GM18505 (cell line): Measurements from ENCODE around the gene RPS6KA1.

Experiments used
- ATAC-seq: cut with Tn5 transposase; IDR thresholded peaks from one replicate; pipeline ENCODE4 v1.9.1; 2021; ENCODE audit not compliant: unreplicated experiment
- POLR2A ChIP-seq: IDR thresholded peaks from 4 replicates; pipeline ENCODE4 v1.6.1; 2011; ENCODE audit warnings: borderline replicate concordance; ENCODE audit not compliant: insufficient read depth, insufficient read length; ENCODE audit errors: extremely low read depth

RPS6KA1 gene

DNA sequence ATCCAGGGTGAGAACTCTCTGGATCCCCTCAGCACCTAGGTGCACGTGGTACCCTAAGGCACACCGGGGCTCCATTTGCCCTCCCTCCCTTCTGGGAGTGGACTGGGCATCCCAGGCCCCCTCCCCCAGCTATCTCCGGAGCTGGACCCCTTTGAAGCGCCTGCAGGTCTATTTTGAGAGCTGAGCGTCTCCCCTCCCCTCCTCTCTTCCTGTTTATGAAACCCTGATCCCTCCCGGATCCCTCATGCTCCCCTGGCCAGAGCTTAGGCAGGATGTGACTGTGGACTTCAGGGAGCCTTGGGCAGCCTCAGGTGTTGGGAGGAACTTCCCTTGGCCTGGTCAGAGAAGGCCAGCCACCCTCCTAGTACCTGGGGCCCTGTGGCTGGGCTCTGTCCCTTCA is 10.2 kb downstream of the RPS6KA1 start:
- ATAC-seq, result no peak
- TF ChIP-seq POLR2A, result no peak

DNA sequence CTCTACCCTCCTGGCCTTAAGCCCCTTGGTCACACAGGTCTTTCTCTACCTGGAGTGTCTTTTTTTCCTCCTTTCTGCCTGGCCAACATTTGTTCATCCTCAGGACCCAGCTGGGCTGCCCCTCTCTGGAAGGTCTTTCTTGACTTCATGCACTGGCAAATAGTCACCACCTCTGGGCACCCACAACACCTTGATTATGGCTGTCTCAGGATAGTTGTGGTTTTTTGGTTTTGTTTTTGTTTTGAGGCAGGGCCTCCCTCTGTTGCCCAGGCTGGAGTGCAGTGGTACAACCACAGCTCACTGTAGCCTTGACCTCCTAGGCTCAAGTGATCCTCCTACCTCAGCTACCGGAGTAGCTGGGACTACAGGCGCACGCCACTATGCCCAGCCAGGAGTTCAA is 10.8 kb downstream of the RPS6KA1 start:
- no peak for TF ChIP-seq POLR2A
- no peak for ATAC-seq

GRCh38 chr1:26541431-26541815 is 11.9 kb downstream of the RPS6KA1 start:
- no peak for TF ChIP-seq POLR2A
- ATAC-seq, result no peak

GRCh38 chr1:26541816-26542711 is 12.5 kb downstream of the RPS6KA1 start:
- peak; percentile 53 for ATAC-seq
- TF ChIP-seq POLR2A, result peak; percentile 66

DNA sequence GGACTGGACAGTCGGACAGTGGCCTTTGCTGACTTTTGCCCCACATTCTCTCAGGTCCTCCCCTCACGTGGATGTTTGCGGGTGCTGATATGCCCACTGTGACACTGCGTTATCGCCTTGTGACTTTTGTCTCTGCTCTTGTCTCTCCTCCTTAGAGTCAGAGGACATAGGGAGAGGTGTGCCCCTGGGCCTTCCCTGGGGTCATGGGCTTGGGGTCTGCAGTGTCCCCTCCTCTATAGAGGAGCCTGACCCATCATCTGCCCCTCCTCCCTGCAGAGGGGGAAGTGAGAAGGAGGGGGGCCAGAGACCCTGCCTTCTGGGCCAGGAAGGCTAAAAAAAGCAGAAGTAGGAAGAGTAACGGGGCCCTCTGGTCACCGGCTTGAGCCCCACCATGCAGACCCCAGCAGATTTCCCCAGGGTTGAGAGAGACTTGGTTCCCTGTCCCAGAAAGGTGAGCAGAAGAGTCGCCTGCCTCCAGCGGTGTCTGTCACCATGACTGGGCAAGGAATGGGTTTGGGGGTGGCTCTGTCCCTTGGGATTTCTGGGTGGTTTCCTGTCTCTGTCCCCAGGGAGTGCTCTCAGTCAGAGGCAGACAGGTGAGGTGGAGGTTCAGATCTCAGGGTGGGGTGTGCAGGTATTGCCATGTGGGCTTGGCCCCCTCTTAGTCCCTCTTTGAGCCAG is 13.3 kb downstream of the RPS6KA1 start:
- no peak for ATAC-seq
- no peak for TF ChIP-seq POLR2A

GRCh38 chr1:26543462-26543861 is 13.9 kb downstream of the RPS6KA1 start:
- no peak for ATAC-seq
- no peak for TF ChIP-seq POLR2A

- TF ChIP-seq POLR2A, result no peak
- no peak for ATAC-seq
Observed at GRCh38 chr1:26544126-26544525, 14.6 kb downstream of the RPS6KA1 start.

GRCh38 chr1:26545969-26546323 is 16.4 kb downstream of the RPS6KA1 start:
- no peak for ATAC-seq
- no peak for TF ChIP-seq POLR2A

- no peak for TF ChIP-seq POLR2A
- no peak for ATAC-seq
Observed at GRCh38 chr1:26546375-26546774, 16.8 kb downstream of the RPS6KA1 start.

DNA sequence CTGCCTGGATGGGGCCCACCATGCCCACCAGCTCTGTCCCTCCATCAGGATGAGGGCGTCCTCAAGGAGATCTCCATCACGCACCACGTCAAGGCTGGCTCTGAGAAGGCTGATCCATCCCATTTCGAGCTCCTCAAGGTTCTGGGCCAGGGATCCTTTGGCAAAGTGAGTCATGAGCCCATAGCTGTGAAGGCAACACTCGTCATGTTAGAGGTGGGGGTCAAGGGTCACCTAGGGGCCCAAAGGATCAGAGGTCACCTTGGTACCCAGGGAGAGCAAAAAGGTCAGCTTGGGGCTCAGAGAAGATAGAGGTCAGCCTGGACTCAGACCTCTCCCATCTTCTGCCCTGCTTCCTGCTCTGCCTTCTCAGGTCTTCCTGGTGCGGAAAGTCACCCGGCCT is 17.3 kb downstream of the RPS6KA1 start:
- ATAC-seq, result no peak
- no peak for TF ChIP-seq POLR2A

DNA sequence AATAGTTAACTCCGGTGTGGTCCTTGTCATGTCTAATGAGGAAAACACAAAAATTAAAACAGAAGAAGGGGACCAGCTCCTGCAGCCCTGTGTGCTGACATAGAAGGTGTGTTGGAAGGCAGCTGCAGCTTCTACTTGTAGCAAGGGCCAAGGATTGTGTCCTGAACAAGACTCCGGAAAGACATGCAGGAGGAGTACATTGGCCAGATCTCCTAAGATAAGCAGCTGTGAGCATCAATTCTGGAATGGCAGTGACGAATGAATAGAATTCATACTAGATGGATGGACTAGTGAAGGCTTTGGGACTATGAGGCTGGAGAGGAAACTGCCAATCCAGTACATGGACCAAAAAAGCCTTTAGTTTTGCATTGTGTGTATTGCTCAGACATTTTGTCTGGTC is 19.3 kb downstream of the RPS6KA1 start:
- TF ChIP-seq POLR2A, result no peak
- no peak for ATAC-seq

DNA sequence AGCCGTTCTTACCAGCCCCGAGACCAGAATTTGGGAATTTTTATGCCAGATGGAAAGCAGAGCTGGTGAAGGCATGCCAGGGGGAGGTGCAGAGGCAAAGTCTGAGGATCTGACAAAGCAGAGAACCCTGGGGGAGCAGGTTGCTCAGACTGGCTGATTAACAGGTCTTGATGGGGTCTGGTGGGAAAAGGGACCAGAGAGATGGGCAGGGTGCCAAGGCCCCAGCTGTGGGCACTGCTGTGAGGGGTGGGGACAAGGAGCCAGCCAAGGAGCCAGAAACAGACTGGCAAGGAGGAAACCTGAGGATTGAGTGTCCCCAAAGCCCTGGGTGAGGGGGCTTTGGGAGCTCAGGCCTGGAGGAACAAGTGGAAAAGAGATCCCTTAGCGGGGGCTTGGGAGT is 21.4 kb downstream of the RPS6KA1 start:
- no peak for ATAC-seq
- TF ChIP-seq POLR2A, result peak; percentile 15

DNA sequence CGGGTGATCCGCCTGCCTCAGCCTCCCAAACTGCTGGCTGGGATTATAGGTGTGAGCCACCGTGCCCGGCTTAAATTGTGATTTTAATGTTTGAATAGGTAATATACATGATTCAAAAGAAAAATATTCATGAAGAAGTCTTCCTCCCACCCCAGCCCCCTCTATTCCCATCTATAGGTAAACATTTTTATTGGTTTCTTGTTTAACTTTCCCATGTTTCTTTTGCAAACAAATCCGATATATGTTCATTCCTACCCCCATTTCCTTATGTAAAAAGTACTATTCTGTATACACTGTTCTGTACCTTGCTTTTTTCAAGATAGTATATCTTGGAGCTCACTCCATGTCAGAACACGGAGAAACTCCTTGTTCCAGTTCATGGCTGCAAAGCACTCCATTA is 23.2 kb downstream of the RPS6KA1 start:
- TF ChIP-seq POLR2A, result no peak
- ATAC-seq, result no peak

DNA sequence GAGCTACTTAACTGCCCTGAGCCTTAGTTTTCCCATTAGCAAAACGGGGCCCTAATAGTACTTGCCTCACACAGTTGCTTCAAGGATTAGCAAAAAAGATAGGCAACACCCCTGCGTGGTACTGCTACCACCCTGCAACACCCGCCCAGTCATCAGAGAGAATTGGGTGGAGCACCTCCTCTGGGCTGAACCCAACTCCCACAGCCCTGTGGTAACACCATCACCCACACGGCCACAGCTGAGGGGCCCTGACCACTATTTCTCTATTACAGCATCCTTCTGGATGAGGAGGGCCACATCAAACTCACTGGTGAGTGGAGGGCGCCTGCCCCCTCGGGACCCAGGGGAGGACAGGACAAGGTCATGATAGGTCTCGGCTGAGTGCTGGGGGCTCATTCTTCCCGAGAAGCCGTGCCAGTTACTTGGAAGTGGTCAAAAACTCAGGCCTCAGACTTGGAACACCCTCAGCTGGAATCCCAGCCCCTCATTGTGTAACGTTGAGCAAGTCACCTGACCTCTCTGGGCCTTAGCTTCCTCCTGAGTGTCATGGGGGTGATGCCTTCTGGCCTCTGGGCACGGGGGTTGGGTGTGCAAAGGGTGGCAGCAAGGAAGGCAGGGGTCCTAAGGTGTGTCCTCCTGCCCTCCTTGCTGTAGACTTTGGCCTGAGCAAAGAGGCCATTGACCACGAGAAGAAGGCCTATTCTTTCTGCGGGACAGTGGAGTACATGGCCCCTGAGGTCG is 24.6 kb downstream of the RPS6KA1 start:
- no peak for ATAC-seq
- TF ChIP-seq POLR2A, result no peak

DNA sequence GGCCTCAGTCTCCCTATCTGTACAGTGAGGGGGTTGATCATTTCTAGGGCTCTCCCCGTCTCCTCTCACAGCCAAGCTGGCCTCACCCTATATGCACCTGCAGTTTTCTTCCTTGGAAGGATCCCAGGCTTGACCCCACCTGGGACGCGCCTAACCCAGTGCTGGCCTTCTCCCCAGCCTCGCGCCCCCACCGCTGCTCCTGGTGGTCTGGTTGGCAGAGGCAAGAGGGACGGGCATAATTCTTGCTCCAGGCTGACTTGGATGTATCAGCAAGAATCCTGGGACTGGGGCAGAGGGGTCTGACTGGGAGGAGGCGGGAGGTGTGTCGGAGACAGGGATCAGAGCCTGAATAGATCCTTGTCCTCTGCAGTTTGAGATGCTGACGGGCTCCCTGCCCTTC is 25.2 kb downstream of the RPS6KA1 start:
- no peak for TF ChIP-seq POLR2A
- no peak for ATAC-seq

GRCh38 chr1:26555550-26555981 is 26.0 kb downstream of the RPS6KA1 start:
- TF ChIP-seq POLR2A, result no peak
- ATAC-seq, result no peak
